Osteoblast (primary cell): ENCODE results near the gene FAM163A. TPM values are rescaled to one million over a fixed set of nuclear protein-coding genes. Genes with fewer than 3 reads are reported as not detected.

Experiments used
- DNase-seq: peaks from one replicate; pipeline ENCODE4 v3.0.0; 2011; ENCODE audit warnings: low spot score, mixed read lengths; ENCODE audit not compliant: insufficient read length; ENCODE audit errors: missing footprints
- H2AFZ ChIP-seq: 2 replicates; pipeline ENCODE4 v1.6.0; 2011; ENCODE audit warnings: mild to moderate bottlenecking, low read length
- H3K27ac ChIP-seq: 2 replicates; pipeline ENCODE4 v1.5.1; 2011; ENCODE audit warnings: mild to moderate bottlenecking, low read depth, low read length, moderate library complexity
- H3K27me3 ChIP-seq: 2 replicates; pipeline ENCODE4 v1.6.0; 2012; ENCODE audit warnings: mild to moderate bottlenecking, control low read depth, inconsistent platforms, low read length, moderate library complexity; ENCODE audit not compliant: insufficient read depth
- H3K36me3 ChIP-seq: 2 replicates; pipeline ENCODE4 v1.5.1; 2011; ENCODE audit warnings: mild to moderate bottlenecking, low read length, control low read depth, moderate library complexity; ENCODE audit not compliant: insufficient read depth
- H3K4me1 ChIP-seq: 2 replicates; pipeline ENCODE4 v1.5.1; 2011; ENCODE audit warnings: mild to moderate bottlenecking, low read length, control low read depth, moderate library complexity; ENCODE audit not compliant: insufficient read depth
- H3K4me2 ChIP-seq: 2 replicates; pipeline ENCODE4 v1.6.0; 2011; ENCODE audit warnings: mild to moderate bottlenecking, low read length; ENCODE audit not compliant: insufficient read depth
- H3K4me3 ChIP-seq: fragments of 200-600 bp; sonication (generic); 3 replicates; pipeline ENCODE4 v1.5.1; 2012; ENCODE audit warnings: mild to moderate bottlenecking, low read length, inconsistent platforms; ENCODE audit not compliant: insufficient read depth
- H3K79me2 ChIP-seq: 2 replicates; pipeline ENCODE4 v1.6.0; 2012; ENCODE audit warnings: mild to moderate bottlenecking, low read length, control low read depth, inconsistent platforms; ENCODE audit not compliant: insufficient read depth
- H3K9me3 ChIP-seq: 2 replicates; pipeline ENCODE4 v1.5.1; 2011; ENCODE audit warnings: low read depth, low read length, control low read depth
- H4K20me1 ChIP-seq: 2 replicates; pipeline ENCODE4 v1.6.0; 2012; ENCODE audit warnings: mild to moderate bottlenecking, low read length, control low read depth; ENCODE audit not compliant: insufficient read depth
- total RNA-seq: library from RNA; depleted of rRNA; stranded (reverse); fragments of >200 nt; gene quantifications from 2 replicates; pipeline ENCODE4 v1.2.3, GENCODE V29; 2012
- TF ChIP-seq, protein P1 (sequence below): IDR thresholded peaks from 2 replicates; pipeline ENCODE4 v1.5.1; 2011; ENCODE audit warnings: mild to moderate bottlenecking, low read depth, low read length, moderate library complexity; ENCODE audit errors: extremely low read depth

FAM163A gene
- total RNA-seq, 1 donor: not detected

GRCh38 chr1:179707406-179707805, 35.7 kb upstream of the FAM163A start:
- Histone ChIP-seq H3K4me2 (no peak overlapping the region), H3K27ac (no peak overlapping the region), H2AFZ (no peak overlapping the region), H3K4me1 (no peaks in the 10 kb centered on the region), H3K27me3 (peaks cover 22% of the 10 kb centered on the region), H3K4me3 (no peak overlapping the region), H3K36me3 (no peaks in the 10 kb centered on the region), H3K9me3 (no peaks in the 10 kb centered on the region), H4K20me1 (no peaks in the 10 kb centered on the region), H3K79me2 (no peaks in the 10 kb centered on the region)
- DNase-seq: no peak
- TF ChIP-seq, protein P1, sequence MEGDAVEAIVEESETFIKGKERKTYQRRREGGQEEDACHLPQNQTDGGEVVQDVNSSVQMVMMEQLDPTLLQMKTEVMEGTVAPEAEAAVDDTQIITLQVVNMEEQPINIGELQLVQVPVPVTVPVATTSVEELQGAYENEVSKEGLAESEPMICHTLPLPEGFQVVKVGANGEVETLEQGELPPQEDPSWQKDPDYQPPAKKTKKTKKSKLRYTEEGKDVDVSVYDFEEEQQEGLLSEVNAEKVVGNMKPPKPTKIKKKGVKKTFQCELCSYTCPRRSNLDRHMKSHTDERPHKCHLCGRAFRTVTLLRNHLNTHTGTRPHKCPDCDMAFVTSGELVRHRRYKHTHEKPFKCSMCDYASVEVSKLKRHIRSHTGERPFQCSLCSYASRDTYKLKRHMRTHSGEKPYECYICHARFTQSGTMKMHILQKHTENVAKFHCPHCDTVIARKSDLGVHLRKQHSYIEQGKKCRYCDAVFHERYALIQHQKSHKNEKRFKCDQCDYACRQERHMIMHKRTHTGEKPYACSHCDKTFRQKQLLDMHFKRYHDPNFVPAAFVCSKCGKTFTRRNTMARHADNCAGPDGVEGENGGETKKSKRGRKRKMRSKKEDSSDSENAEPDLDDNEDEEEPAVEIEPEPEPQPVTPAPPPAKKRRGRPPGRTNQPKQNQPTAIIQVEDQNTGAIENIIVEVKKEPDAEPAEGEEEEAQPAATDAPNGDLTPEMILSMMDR: no peak

- Histone ChIP-seq H3K4me2 (no peak overlapping the region), H3K27ac (no peak overlapping the region), H4K20me1 (no peaks in the 10 kb centered on the region), H2AFZ (no peak overlapping the region), H3K9me3 (no peaks in the 10 kb centered on the region), H3K27me3 (peaks cover 22% of the 10 kb centered on the region), H3K4me3 (no peak overlapping the region), H3K79me2 (no peaks in the 10 kb centered on the region), H3K4me1 (no peaks in the 10 kb centered on the region), H3K36me3 (no peaks in the 10 kb centered on the region)
- TF ChIP-seq, protein P1: no peak
- peak; percentile 1 for DNase-seq
These were observed 34.5 kb upstream of the FAM163A start for GRCh38 chr1:179708434-179709195.

GRCh38 chr1:179709841-179710329, 33.2 kb upstream of the FAM163A start:
- DNase-seq: no peak
- H3K27ac ChIP-seq: no peak overlapping the region
- H2AFZ ChIP-seq: no peak overlapping the region
- H3K4me1 ChIP-seq: no peaks in the 10 kb centered on the region
- H4K20me1 ChIP-seq: no peaks in the 10 kb centered on the region
- peaks cover 18% of the 10 kb centered on the region for H3K27me3 ChIP-seq
- no peaks in the 10 kb centered on the region for H3K79me2 ChIP-seq
- TF ChIP-seq, protein P1: no peak
- H3K4me2 ChIP-seq: no peak overlapping the region
- H3K9me3 ChIP-seq: no peaks in the 10 kb centered on the region
- no peaks in the 10 kb centered on the region for H3K36me3 ChIP-seq
- H3K4me3 ChIP-seq: no peak overlapping the region

GRCh38 chr1:179714159-179714558, 28.9 kb upstream of the FAM163A start:
- H2AFZ ChIP-seq: no peak overlapping the region
- no peaks in the 10 kb centered on the region for H4K20me1 ChIP-seq
- no peak overlapping the region for H3K4me3 ChIP-seq
- H3K4me1 ChIP-seq: no peaks in the 10 kb centered on the region
- DNase-seq: no peak
- TF ChIP-seq, protein P1: no peak
- no peak overlapping the region for H3K4me2 ChIP-seq
- no peaks in the 10 kb centered on the region for H3K79me2 ChIP-seq
- H3K27ac ChIP-seq: no peak overlapping the region
- no peaks in the 10 kb centered on the region for H3K9me3 ChIP-seq
- no peaks in the 10 kb centered on the region for H3K36me3 ChIP-seq
- H3K27me3 ChIP-seq: peaks cover 9% of the 10 kb centered on the region
